NCI-H1436 treated with DMSO at 0.1 percent for 48 hours (cell line): ENCODE results near the gene NR3C2.

Source experiments
- DNase-seq: peaks from one replicate; lab custom pipeline; 2025; lab: John Stamatoyannopoulos, UW

NR3C2 gene

DNA sequence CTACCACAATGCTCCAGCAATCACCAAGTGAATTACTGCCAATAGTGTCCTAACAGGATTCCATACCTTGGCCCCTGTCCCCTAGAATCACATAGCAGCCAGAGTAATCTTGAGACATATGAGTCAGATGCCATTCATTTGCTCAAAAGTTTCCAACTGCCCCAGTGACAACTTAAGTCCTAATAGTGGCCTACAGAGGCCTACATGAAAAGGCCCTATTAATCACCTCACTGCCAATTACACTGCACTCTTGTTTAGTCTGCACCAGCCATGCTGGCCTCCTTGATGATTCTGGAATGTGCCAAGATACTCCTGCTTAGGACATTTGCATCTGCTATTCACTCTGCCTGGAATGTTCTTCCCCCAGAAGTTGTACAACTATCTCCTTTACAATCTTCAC lies 130.7 kb downstream of the NR3C2 start:
- DNase-seq = no peak

- no peak for DNase-seq
These were observed 131.5 kb downstream of the NR3C2 start for GRCh38 chr4:148310756-148311155.

DNA sequence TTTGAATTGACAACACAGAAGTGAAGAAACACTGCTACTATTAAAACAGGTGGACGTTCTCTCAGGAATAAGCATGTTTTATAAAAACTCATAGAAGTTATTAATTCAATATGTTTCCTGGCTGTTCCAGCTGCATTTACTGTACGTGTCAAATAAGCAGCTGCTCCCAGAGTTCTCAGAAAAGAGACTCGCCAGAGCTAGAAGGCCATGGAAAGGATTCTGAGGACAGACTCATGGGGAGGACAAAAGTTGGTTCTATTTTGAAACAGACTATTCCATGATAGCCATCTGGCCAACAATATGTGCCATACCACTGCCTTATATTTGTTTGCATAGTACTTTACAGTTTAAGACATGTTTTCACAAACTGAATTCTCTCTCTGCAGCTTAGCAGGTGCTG lies 136.5 kb downstream of the NR3C2 start:
- DNase-seq = no peak

GRCh38 chr4:148302416-148302815 lies 139.8 kb downstream of the NR3C2 start:
- no peak for DNase-seq

DNA sequence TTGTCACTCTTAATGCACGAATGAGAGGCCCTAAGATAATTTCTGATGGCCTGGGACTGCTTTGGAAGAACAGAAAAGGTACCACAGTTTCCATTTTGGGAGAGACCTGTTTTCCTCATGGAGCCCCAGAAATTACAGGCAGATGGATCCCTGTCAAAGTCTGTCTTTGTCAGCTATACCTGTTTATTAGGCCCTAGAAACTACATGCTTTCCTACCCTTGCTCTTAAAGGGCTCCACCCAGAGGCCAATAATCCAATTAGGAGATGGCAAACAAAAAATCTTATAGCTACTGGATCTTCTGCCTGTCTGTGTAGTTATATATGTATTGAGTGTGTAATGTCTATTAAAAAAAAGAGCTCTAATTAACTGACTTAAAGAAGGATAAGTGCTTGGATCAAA lies 141.3 kb downstream of the NR3C2 start:
- DNase-seq = no peak

DNA sequence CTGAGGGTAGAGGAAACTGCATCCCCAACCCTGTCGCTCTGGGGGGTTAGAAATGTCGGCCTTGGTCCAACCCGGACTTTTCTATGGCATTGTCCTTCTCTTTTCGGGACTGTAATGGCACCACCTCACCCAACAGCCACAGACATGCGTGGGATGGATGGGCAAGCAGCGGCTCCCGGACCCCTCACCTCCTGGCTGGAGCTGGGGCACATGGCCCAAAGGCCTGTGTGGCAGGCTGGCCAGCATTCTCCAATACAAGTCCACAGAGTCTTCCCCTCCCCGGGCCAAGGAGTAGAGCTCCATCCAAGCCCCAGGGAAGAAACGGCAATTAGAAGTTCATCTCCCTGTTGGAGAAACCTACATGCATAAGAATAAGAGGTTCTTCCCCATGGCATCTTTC lies 142.9 kb downstream of the NR3C2 start:
- DNase-seq = no peak

GRCh38 chr4:148296498-148296897 lies 145.7 kb downstream of the NR3C2 start:
- DNase-seq = no peak

GRCh38 chr4:148295642-148296041 lies 146.6 kb downstream of the NR3C2 start:
- no peak for DNase-seq

DNA sequence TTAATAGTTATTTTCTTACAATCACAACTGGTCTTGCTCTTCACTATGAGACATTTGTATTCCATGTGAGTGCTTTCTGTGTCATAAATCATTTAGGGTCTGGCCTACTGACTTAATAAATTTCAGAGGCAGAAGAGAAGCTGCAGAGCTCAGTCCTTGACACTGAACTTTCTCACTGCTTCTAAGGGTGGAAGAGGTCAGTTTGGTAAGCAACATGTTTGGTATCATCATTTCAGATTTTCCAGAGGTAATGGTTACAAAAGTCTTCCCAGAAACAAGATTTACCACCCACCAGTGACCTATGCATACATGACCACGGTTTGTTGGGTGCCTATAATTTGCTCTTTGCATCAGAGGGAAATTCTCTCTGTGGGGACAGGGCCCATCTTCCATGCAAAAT lies 148.6 kb downstream of the NR3C2 start:
- no peak for DNase-seq

GRCh38 chr4:148292686-148293085 lies 149.5 kb downstream of the NR3C2 start:
- DNase-seq = no peak

- DNase-seq = no peak
These were observed 152.5 kb downstream of the NR3C2 start for GRCh38 chr4:148289740-148290139.

GRCh38 chr4:148288448-148288847 lies 153.8 kb downstream of the NR3C2 start:
- DNase-seq = no peak

GRCh38 chr4:148287111-148287510 lies 155.1 kb downstream of the NR3C2 start:
- DNase-seq = no peak

DNA sequence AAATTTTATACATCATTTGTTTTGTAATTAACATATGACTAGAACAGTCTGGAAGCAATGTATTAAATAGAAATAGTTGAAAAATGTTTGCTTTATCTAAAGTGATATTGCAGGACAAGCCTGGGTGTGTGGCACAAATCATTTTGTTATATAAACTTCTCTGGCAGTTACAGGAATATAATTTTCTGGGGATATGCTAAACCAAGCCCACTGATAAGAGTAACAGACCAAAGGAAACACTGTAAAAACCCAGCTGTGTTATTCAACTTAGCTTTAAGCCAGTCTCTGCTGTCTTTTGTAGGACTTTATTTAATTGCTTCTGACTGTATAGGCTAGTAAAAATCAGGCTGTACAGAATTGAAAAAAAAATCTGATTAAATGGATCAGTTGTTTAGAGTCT lies 156.2 kb downstream of the NR3C2 start:
- no peak for DNase-seq

- DNase-seq = no peak
These were observed 158.5 kb downstream of the NR3C2 start for GRCh38 chr4:148283665-148284064.

DNA sequence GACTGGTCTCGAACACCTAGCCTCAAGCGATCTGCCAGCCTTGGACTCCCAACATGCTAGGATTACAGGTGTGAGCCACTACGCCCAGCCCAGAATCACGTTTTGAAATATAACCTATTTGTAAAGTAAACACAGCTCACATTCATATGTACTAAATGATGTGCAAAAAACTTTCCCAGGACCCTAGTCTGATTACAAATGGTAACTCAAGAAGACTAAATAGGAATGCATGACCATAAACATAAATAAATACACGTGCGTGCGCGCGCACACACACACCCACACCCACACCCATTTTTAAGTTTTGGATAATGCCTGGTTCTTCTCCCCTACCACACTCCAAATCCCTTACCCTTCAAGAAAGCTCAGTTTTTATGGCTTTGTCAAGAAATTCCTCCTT lies 163.9 kb downstream of the NR3C2 start:
- no peak for DNase-seq

DNA sequence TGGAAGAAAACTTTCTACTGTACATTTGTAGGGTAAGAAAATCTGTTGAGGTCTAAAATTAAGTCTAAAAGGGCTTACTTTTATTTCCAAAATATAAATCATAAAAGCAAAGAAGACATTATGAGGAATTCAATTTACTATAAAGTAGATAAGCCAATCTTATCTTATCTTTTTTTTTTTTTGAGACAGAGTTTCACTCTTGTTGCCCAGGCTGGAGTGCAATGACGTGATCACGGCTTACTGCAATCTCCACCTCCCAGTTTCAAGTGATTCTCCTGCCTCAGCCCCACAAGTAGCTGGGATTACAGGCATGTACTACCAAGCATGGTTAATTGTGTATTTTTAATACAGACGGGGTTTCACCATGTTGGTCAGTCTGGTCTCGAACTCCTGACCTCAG lies 166.9 kb downstream of the NR3C2 start:
- no peak for DNase-seq

- DNase-seq = no peak
These were observed 168.7 kb downstream of the NR3C2 start for GRCh38 chr4:148273501-148273986.

- DNase-seq = no peak
These were observed 171.0 kb downstream of the NR3C2 start for GRCh38 chr4:148271166-148271565.

GRCh38 chr4:148270630-148271029 lies 171.6 kb downstream of the NR3C2 start:
- no peak for DNase-seq

GRCh38 chr4:148268835-148269234 lies 173.4 kb downstream of the NR3C2 start:
- no peak for DNase-seq

- DNase-seq = no peak
These were observed 175.3 kb downstream of the NR3C2 start for GRCh38 chr4:148266921-148267320.

DNA sequence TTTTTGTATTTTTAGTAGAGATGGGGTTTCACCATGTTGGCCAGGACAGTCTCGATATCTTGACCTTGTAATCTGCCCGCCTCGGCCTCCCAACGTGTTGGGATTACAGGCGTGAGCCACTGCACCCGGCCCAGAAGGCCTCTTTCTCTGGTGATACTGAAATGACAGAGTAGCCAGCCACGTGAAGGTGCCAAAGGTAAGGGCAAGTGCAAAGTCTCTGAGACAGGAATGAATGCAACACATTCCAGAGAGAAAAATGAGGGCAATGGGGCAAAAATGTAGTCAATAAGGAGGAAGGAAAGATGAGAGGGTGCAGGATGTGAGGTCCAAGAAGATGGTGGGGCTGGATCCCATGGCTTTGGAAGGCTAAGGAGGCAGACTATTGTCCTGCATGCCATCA lies 176.0 kb downstream of the NR3C2 start:
- no peak for DNase-seq

DNA sequence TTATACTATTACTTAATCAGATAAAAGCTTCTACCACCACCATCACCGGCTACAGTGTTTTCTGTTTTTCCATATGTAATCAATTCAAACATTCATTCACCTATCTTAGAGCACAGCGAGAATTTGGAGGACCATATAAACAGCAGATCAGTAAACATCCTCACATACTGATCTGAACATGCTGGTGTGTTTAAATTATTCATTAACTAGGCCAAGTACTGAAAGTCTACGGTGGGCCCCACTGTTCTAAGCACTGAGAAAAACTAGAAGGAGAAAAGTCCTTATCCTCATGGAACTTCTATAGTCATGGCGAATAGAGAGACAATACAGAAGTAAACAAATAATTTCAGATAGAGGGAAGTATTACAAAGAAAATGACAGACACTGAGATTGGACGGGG lies 176.6 kb downstream of the NR3C2 start:
- DNase-seq = no peak

DNA sequence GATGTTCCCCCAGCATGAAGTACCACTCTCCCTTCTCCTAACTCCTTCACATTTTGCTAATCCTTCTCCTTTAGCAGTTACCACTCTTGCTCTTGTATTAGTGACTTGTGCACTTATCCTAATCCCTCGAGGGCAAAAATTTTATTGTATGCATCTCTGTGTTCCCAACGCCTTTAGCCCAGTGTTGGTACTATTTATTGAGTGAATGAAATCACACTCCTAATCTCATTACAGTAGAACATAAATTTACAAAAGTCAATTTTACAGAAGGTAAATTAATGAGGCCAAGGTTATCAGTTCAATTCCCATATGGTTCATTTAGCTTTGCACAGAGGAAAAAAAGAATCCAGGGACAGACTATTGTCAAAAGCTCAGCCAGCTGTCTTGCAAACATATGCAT lies 178.4 kb downstream of the NR3C2 start:
- no peak for DNase-seq
